ENCODE results near the gene STIP1.
A peak's percentile ranks its signal among the peaks of the same experiment; 100 is the strongest.
"Not testable (repeated sequence)": the region's sequence is repeated elsewhere in the genome, so short reads cannot be mapped to it uniquely, and the experiment has no call there.

STIP1 gene

DNA sequence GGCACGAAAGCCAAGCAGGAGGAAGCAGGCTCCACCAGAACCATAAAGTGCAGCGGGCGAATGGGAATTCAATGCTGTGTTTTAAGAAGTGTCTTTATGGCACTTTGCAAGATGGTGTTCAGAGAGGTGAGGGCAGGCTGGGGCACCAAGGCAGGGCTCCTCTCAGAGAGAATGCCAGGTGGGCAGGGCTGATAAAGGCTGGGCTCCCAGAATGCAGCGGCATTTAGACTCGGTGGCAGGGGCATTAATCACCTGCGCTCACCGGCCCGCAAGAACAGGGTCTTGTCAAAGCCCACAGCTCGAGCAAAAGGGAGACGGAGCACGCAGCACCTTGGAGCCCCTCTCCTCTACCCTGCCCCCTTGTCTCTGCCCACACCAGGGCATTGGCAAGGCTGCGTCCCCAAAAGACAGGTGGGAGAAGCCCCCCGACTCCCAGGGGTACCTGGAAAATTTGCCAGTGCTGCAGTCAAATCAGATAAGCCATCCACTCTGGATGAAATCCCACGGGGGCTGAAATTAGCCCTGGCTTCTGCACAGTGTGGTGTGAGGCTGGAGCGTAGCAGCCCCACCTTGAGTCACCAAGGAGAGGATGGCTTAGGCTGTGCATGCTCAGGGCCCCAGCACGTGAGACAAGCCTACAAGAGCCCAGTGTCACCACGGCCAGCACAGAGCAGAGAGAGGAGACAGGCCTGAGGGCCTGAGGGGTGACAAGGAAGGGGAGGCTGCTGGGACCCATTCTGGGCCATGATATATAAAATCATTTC is 28.2 kb upstream of the STIP1 start:
- DNase-seq (ENCODE audit: low read depth), result no peak

DNA sequence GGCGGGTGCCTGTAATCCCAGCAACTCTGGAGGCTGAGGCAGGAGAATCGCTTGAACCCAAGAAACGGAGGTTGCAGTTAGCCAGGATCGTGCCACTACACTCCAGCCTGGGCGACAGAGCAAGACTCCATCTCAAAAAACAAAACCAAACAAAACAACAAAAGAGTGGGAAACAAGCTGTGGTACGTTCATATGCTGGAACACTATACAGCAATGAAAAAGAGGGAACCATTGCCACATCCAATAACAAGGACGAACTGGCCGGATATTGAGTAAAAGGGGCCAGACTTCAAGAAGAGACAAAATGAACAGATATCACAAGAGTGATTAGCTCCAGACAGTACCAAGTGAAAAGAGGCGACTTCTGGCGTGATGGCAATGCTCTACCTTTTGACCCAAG is 24.9 kb upstream of the STIP1 start:
- no peak for DNase-seq (ENCODE audit: low read depth)

- DNase-seq (ENCODE audit: low read depth), result not testable (repeated sequence)
These were observed 23.2 kb upstream of the STIP1 start for GRCh38 chr11:64162769-64163168.

- DNase-seq (ENCODE audit: low read depth), result no peak
These were observed 22.0 kb upstream of the STIP1 start for GRCh38 chr11:64163951-64164350.

DNA sequence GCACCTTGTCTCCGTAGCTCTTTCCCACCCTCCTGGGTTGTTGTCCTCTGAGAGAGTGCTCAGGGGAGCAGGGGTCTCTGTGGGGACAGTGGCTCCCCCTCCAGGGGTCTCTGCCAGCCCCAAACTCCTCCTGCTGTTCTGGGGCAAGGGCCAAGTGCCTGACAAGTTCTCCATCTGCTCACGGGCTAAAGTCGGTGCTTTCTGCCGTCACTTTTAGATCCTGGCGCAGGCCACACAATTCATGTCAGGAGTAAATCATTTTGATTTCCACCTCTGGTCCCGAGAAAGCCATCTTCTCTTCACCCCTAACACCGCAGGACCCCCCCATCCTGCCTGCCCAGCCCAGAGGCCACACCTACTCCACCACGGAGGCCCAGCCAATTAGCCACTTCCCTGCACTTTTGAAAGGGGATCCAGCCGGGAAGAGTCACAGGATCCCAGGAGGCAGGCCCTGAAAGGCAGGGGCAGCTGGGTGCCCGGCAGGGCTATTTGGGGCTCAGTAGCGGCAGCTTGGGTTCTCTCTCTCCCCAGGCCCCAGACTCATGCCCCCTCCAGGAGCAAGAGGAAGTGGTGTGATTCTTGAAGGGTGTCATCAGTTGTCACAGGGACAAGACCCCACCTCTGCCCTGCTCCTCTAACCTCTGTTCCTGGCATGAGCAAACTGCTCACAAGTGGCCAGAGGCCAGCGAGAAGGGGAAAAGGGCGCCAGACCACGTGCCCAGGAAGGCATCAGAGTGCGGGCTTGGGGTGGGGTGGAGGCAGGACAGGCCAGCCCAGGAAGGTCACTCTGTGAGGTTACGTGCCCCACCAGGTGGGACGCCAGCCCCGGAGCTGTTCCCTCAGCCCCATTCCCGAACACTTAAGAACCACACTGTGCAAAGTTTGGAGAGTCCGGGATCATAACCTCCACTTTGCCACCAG is 21.3 kb upstream of the STIP1 start:
- DNase-seq (ENCODE audit: low read depth), result no peak

DNA sequence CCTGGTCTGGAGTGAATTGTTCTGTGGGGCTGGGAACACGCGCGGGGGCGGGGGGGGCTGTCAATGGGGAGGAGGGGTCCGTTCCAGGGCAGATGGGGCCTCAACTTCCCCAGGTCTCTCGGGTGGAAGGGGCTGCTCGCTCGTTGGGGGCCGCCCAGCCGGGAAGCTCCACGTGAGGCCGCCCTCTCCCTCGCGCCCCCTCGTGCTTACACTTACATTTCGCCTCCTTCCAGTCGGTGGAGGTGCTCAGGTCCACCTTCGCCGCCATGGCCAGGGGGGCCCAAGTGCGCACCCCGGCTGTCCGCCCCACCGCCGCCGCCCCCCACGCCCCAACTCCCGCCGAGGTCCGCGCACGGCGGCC is 20.5 kb upstream of the STIP1 start:
- no peak for DNase-seq (ENCODE audit: low read depth)

GRCh38 chr11:64165842-64166635 is 19.9 kb upstream of the STIP1 start, which contains the start of gene MACROD1:
Gene MACROD1 (minus strand): TSS chr11:64166113. CDS start chr11:64165994, 119 bp downstream.
- DNase-seq (ENCODE audit: low read depth), result peak; percentile 87

DNA sequence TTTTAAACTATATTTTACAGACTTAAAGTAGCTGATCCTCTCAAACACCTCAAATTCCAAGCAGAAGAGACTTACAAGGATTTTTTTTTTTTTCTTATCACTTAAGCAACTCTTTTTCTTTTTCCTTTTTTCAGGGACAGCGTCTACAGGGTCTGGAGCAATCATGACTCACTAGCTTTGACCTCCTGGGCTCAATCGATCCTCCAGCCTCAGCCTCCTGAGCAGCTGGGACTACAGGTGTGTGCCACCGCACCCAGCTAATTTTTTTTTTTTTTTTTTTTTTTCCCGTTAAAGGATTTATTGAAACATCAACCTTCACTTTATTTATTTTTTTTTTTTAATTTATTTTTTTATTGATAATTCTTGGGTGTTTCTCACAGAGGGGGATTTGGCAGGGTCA is 15.6 kb upstream of the STIP1 start:
- DNase-seq (ENCODE audit: low read depth), result no peak

GRCh38 chr11:64173616-64174355 is 12.2 kb upstream of the STIP1 start:
- DNase-seq (ENCODE audit: low read depth), result no peak

DNA sequence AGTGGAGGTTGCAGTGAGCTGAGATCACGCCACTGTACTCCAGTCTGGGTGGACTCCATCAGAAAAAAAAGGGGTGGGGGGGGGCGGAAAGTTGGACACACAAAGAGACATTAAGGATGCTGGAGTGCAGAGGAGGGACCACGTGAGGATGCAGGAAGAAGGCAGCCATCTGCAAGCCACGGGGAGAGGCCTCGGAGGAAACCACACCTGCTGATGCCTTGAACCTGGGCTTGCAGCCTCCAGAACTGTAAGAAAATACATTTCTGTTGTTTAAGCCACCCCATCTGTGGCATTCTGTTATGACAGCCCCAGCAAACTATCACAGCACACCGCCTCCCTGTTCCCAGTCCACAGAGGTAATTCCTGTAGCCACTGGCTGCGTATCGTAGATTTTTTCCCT is 9.2 kb upstream of the STIP1 start:
- DNase-seq (ENCODE audit: low read depth), result no peak

DNA sequence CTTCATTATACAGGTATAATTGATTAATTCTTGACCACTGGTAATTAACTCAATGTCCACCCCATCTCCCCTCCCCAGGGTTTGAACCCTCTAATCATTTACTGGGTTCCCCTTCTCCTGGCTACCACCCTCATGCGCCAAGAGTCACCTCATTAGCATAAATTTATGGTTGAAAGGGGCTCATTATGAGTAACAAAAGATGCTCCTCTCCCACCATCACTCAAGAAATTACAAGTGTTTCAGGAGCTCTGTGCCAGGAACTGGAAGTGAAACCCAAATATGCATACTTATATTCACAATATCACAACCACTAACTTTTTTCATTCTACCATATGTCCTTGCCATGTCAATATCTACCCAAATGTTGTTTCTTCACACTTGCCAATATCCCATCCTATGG is 7.8 kb upstream of the STIP1 start:
- DNase-seq (ENCODE audit: low read depth), result no peak

DNA sequence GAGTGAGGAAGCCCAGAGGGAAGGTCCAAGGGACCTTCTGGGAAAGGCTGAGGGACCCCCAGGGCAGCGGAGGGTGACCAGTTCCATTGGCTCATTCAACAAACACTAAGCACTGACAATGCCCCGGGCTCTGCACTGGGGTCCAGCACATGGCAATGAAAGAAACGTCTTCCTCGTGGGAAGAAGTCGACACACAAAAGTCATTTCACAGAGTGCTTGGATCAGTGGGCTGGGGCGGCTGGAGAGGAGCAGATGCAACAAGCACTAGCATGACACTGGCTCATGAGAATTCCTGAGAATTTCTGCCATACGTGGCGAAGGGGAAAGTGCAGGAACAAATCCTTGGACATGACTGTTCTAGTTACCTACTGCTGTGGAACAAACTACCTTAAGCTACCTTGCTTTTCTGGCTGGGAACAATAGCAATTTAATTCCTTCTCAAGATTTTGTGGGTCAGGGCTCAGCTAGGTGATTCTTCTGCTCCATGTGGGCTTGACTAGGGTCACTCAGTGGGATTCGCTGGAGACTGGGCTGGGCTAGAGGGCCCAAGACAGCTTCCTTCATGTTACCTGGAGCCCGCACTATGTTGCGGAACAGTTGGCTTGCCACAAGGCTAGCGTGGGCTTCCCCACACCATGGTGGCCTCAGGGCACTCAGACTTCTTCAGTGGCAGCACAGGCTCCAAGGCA is 6.9 kb upstream of the STIP1 start:
- no peak for DNase-seq (ENCODE audit: low read depth)

DNA sequence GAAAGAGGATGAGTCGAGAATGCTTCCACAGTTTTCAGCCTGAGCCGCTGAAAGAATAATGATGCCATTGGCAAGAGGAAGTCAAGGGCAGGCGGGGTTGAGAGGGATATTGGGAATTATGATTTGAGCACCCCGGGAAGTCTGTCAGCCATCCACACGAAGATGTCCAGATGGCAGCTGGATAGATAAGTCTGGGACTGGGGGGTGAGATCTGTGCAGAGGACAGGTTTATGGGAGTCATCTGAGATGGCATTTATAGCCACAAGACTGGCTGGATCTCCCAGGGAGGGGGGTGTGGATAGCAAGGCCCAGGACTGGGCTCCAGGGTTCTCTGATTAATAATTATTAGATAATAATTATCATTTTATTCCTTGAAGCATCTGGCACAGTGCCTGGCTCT is 5.1 kb upstream of the STIP1 start:
- no peak for DNase-seq (ENCODE audit: low read depth)

GRCh38 chr11:64181506-64182411 is 4.2 kb upstream of the STIP1 start:
- DNase-seq (ENCODE audit: low read depth), result peak; percentile 45

DNA sequence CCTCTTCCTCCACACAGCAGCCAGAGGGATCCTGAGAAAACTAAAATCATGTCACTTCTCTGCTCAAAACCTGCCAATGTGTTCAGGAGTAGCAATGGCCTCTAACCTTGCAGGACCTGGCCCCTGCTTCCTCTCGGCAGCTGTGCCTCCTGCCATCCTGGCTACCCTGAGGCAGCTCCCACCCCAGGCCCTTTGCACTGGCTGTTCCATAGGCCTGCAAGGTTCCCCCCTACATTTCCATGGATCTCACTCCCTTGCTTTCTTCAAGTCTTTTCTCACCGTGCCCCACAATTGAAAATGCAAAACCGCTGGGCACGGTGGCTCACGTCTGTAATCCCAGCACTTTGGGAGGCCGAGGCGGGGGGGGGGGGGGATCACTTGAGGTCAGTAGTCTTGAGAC is 2.1 kb upstream of the STIP1 start:
- DNase-seq (ENCODE audit: low read depth), result no peak

DNA sequence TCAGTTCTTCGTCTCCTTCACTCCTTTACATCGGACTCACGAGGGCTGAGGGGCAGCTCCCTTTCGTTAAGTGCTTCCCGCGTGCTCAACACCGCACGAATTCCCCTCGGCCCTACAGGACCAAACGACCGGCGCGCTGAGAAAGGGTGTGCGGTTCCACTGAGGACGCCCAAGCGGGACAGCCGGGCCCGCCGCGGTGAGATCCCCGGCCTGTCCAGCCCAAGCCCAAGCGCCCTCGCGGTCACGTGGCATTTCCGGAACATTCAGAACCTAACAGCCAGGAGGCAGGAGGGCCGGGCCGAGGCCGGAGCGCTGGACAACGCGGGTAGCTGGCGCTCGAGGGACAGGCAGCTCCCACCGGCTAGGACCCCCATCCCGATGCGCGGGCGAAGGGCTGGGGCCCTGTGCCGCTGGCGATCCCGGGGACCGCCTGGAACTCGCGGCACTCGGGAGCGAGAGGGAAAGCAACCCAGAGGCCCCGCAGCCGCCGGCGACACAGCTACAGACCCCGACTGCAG is 737 bp upstream of the STIP1 start:
- DNase-seq (ENCODE audit: low read depth), result peak; percentile 21

DNA sequence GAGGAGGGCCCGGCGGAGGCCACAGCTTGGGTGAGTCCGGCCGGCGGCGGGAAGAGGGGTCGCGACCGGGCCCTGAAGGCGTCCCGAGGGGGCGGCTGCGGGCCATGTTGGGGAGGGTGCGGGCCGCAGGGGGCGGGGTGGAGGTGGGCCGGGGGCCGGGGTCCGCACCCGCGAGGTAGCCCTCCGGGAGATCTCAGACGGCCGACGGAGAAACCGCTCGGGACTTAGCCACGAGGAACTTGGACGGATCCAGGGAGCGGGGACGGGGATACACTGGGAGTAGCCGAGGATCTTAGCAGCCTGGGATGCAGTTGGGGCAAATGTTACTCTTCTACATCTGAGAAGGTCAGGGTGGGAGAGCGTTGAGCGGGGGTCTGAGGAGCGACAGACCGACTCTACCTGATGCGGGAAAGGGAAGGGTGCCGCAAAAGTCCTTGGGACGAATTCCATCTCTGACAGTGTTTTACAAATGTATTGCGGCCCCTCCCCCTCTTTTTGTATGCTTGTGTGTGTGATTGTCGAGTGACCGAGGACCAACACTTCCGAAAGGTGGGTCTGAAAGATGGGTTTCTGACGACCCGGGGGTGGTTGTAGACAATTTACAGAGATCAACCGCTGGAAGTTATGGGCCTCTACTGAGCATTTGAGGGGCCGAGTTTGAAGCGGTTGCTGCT is 658 bp downstream of the STIP1 start:
- DNase-seq (ENCODE audit: low read depth), result peak; percentile 38

GRCh38 chr11:64192434-64192833 is 6.5 kb downstream of the STIP1 start:
- DNase-seq (ENCODE audit: low read depth), result no peak

GRCh38 chr11:64196626-64197025 is 10.7 kb downstream of the STIP1 start:
- DNase-seq (ENCODE audit: low read depth), result no peak

Data from activated T-cell treated with anti-CD3 and anti-CD28 coated beads for 48 hours (primary cell).